Caco-2 (cell line): Measurements from ENCODE around the gene NOL11. TPM values are rescaled to one million over a fixed set of nuclear protein-coding genes. Genes with fewer than 3 reads are reported as not detected.

Source experiments
- BruUV-seq: library from RNA; stranded (reverse); fragments of 400-500 nt; replicated peaks from 2 replicates; lab custom pipeline; 2021; lab: Mats Ljungman, UMichigan
- CTCF ChIA-PET: fragments of 300-600 bp; sonication (Branson Sonifier 250); formaldehyde crosslinking; loops from one replicate; lab custom pipeline; 2022; ENCODE audit warnings: antibody characterized with exemption; lab: Charles Lee
- POLR2A ChIA-PET: fragments of 300-600 bp; sonication (Branson Sonifier 250); formaldehyde crosslinking; loops from one replicate; lab custom pipeline; 2022; ENCODE audit warnings: antibody characterized with exemption; lab: Charles Lee
- DNase-seq, 2 experiments: peaks; one replicate each; pipeline versions ENCODE4 v3.0.0 to v3.0.0-alpha.2; 2020 to 2022
- H3K27me3 ChIP-seq: replicated peaks from 2 replicates; pipeline ENCODE4 v1.6.0; 2011; ENCODE audit warnings: low read length; ENCODE audit not compliant: control insufficient read depth, insufficient read depth
- H3K36me3 ChIP-seq: 2 replicates; pipeline ENCODE4 v1.5.1; 2011; ENCODE audit warnings: low read length; ENCODE audit not compliant: control insufficient read depth, insufficient read depth
- H3K4me1 ChIP-seq: fragments of 250-450 bp; sonication (Bioruptor Pico); 2 replicates; pipeline ENCODE4 v1.5.1; 2020; ENCODE audit warnings: mild to moderate bottlenecking
- H3K4me3 ChIP-seq: 2 replicates; pipeline ENCODE4 v1.5.1; 2011; ENCODE audit warnings: low read depth, mild to moderate bottlenecking, control low read depth, low read length
- H3K9me3 ChIP-seq: fragments of 250-450 bp; sonication (Bioruptor Pico); 2 replicates; pipeline ENCODE4 v1.5.1; 2020; ENCODE audit warnings: mild to moderate bottlenecking, moderate library complexity
- H3K27ac Mint-ChIP-seq: one replicate; pipeline ENCODE4 v1.8.0; 2022; ENCODE audit warnings: mixed read lengths; ENCODE audit not compliant: unreplicated experiment
- H3K27me3 Mint-ChIP-seq: one replicate; pipeline ENCODE4 v1.8.0; 2022; ENCODE audit warnings: mixed read lengths; ENCODE audit not compliant: insufficient read depth, unreplicated experiment
- H3K36me3 Mint-ChIP-seq: one replicate; pipeline ENCODE4 v1.8.0; 2022; ENCODE audit warnings: mild to moderate bottlenecking, mixed read lengths; ENCODE audit not compliant: insufficient read depth, unreplicated experiment
- H3K4me1 Mint-ChIP-seq: one replicate; pipeline ENCODE4 v1.8.0; 2022; ENCODE audit warnings: low read depth, mixed read lengths; ENCODE audit not compliant: unreplicated experiment
- H3K4me3 Mint-ChIP-seq: one replicate; pipeline ENCODE4 v1.8.0; 2022; ENCODE audit warnings: mild to moderate bottlenecking, moderate library complexity, mixed read lengths; ENCODE audit not compliant: unreplicated experiment
- H3K9me3 Mint-ChIP-seq: one replicate; pipeline ENCODE4 v1.8.0; 2022; ENCODE audit warnings: mixed read lengths; ENCODE audit not compliant: unreplicated experiment
- intact Hi-C: fragments of 100-400 bp; cut with micrococcal nuclease; formaldehyde crosslinking; loops from one replicate; pipeline ENCODE4 v1.10.0; 2022; ENCODE audit not compliant: unreplicated experiment
- total RNA-seq: library from RNA; stranded (reverse); gene quantifications from 2 replicates; pipeline ENCODE4 v1.2.3, GENCODE V29; 2022
- TF ChIP-seq, protein P1 (sequence below), 2 experiments: fragments of 200-600 bp in 1 of 2; IDR thresholded peaks; 1 replicate in 1 of 2; 2 replicates in 1 of 2; pipeline versions ENCODE4 v1.5.1 to v1.8.0; 2011 to 2022; ENCODE audit warnings: antibody characterized with exemption in 1 of 2, control low read depth in 1 of 2, inconsistent platforms in 1 of 2, low read depth in 1 of 2, low read length in 1 of 2, mild to moderate bottlenecking in 1 of 2, moderate library complexity in 1 of 2; ENCODE audit not compliant: insufficient read depth in 1 of 2, severe bottlenecking in 1 of 2, unreplicated experiment in 1 of 2

NOL11 gene
- total RNA-seq, 1 experiment from 2014 or later: 73.6 TPM

DNA sequence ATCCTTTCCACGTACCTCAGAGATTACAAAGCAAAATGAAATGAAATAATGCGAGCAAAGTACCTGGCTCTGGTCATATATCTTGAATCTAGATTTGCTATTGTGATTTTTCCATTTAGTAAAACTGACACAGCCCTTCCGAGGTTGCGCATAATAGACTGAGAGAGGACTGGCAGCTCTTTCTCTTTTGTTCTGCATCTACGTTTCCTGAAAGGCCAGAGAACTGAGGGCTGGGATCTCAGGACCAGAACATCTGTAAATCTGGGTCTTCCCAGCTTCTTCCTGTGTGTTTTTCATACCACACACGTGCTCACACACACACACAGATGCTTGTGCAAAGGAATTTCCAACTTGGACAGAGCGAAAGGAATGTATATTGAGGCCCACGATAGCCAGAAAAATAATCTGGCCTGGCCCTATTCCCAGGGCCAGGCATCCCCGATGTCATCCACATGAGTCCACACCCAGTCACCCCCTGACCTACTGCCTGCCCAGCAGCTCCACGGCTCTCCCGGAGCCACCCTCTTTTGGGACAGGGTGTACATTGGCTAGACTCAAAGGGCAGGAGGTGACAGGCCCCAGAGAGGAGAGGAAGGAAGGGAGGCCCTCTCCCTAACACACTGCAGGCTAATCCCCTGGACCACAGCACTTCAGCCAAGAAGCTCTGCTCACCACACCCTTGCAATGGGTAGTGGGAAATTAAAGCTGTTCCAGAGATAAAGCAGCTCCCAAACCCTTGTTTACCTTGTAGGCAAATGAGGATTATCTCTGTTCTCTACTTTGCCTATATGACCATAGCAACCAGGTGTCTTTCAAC, 41.8 kb downstream of the NOL11 start:
- Mint-ChIP-seq H3K27ac (no peak overlapping the region), H3K4me3 (no peak overlapping the region), H3K27me3 (no peaks in the 10 kb centered on the region), H3K9me3 (peaks cover 8% of the 10 kb centered on the region), H3K36me3 (no peaks in the 10 kb centered on the region), H3K4me1 (peaks cover 6% of the 10 kb centered on the region)
- POLR2A ChIA-PET: no interaction called here
- CTCF ChIA-PET: interaction anchor here (0.5 kb wide), 1 partner anchor 299 kb away, joined by 3 read pairs; no protein-coding TSS in a partner anchor
- H3K36me3 ChIP-seq: no peaks in the 10 kb centered on the region
- H3K4me3 ChIP-seq: no peak overlapping the region
- intact Hi-C loops: no loop called here
- peaks cover 5% of the 10 kb centered on the region; the same call in 1 of the 2 replicates for H3K9me3 ChIP-seq
- peaks cover 5% of the 10 kb centered on the region; the same call in 1 of the 2 replicates for H3K4me1 ChIP-seq
- H3K27me3 ChIP-seq: no peaks in the 10 kb centered on the region
- TF ChIP-seq, protein P1, sequence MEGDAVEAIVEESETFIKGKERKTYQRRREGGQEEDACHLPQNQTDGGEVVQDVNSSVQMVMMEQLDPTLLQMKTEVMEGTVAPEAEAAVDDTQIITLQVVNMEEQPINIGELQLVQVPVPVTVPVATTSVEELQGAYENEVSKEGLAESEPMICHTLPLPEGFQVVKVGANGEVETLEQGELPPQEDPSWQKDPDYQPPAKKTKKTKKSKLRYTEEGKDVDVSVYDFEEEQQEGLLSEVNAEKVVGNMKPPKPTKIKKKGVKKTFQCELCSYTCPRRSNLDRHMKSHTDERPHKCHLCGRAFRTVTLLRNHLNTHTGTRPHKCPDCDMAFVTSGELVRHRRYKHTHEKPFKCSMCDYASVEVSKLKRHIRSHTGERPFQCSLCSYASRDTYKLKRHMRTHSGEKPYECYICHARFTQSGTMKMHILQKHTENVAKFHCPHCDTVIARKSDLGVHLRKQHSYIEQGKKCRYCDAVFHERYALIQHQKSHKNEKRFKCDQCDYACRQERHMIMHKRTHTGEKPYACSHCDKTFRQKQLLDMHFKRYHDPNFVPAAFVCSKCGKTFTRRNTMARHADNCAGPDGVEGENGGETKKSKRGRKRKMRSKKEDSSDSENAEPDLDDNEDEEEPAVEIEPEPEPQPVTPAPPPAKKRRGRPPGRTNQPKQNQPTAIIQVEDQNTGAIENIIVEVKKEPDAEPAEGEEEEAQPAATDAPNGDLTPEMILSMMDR (IDR thresholded peaks at IDR 0.05; ENCODE audit: insufficient read depth in 1 of 2, low read depth in 1 of 2, low read length in 1 of 2, severe bottlenecking in 1 of 2, unreplicated experiment in 1 of 2): no peak
- no TSS peak for BruUV-seq
- no peak for DNase-seq

- Histone ChIP-seq H3K4me3 (no peak overlapping the region), H3K4me1 (no peaks in the 10 kb centered on the region), H3K9me3 (no peaks in the 10 kb centered on the region), H3K27me3 (no peaks in the 10 kb centered on the region), H3K36me3 (no peaks in the 10 kb centered on the region)
- no TSS peak for BruUV-seq
- ChIA-PET POLR2A (no interaction called here), CTCF (no interaction called here)
- DNase-seq: no peak
- no peaks in the 10 kb centered on the region for H3K27me3 Mint-ChIP-seq
- H3K4me1 Mint-ChIP-seq: no peaks in the 10 kb centered on the region
- no peaks in the 10 kb centered on the region for H3K9me3 Mint-ChIP-seq
- intact Hi-C loops: no loop called here
- TF ChIP-seq, protein P1 (IDR thresholded peaks at IDR 0.05; ENCODE audit: insufficient read depth in 1 of 2, low read depth in 1 of 2, low read length in 1 of 2, severe bottlenecking in 1 of 2, unreplicated experiment in 1 of 2): no peak
- H3K27ac Mint-ChIP-seq: no peak overlapping the region
- no peaks in the 10 kb centered on the region for H3K36me3 Mint-ChIP-seq
- no peak overlapping the region for H3K4me3 Mint-ChIP-seq
Measured at GRCh38 chr17:67765623-67766022, 47.9 kb downstream of the NOL11 start.

DNA sequence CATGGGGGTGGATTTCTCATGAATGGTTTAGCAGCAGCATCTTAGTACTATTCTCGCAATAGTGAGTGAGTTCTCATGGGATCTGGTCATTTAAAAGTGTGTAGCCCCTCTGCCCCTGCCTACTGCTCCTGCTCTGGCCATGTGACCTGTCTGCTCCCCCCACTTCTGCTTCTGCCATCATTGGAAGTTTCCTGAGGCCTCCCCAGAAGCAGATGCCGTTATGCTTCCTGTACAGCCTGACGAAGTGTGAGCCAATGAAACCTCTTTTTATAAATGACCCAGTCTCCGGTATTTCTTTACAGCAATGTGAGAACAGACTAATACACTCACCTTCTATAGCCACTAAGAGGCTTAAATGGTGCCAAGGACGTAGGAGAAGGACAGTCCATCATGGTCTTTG, 51.5 kb downstream of the NOL11 start:
- H3K27me3 ChIP-seq: no peaks in the 10 kb centered on the region
- TF ChIP-seq, protein P1 (IDR thresholded peaks at IDR 0.05; ENCODE audit: insufficient read depth in 1 of 2, low read depth in 1 of 2, low read length in 1 of 2, severe bottlenecking in 1 of 2, unreplicated experiment in 1 of 2): no peak
- no peaks in the 10 kb centered on the region for H3K4me1 Mint-ChIP-seq
- no peak for DNase-seq
- H3K27ac Mint-ChIP-seq: no peak overlapping the region
- POLR2A ChIA-PET: no interaction called here
- no peaks in the 10 kb centered on the region for H3K36me3 Mint-ChIP-seq
- H3K27me3 Mint-ChIP-seq: peaks cover 2% of the 10 kb centered on the region
- CTCF ChIA-PET: no interaction called here
- no peaks in the 10 kb centered on the region for H3K9me3 ChIP-seq
- H3K36me3 ChIP-seq: no peaks in the 10 kb centered on the region
- intact Hi-C loops: no loop called here
- H3K4me3 ChIP-seq: no peak overlapping the region
- H3K4me3 Mint-ChIP-seq: no peak overlapping the region
- no peaks in the 10 kb centered on the region for H3K4me1 ChIP-seq
- no TSS peak for BruUV-seq
- no peaks in the 10 kb centered on the region for H3K9me3 Mint-ChIP-seq
